Measurements from ENCODE around the gene MFSD6. TPM values are rescaled to one million over a fixed set of nuclear protein-coding genes. Genes with fewer than 3 reads are reported as not detected.

MFSD6 gene
- total RNA-seq, 1 donor from 2014 or later, result 37.4 TPM

- FAIRE-seq (no peak), DNase-seq (ENCODE audit: low read depth) (no peak)
- TF ChIP-seq CTCF (IDR thresholded peaks at IDR 0.05; ENCODE audit: insufficient read depth, low read length, severe bottlenecking), result no peak
- Histone ChIP-seq H3K27me3 (ENCODE audit: control insufficient read depth, insufficient read depth, low read length) (no peaks in the 10 kb centered on the region), H3K4me3 (ENCODE audit: low read depth, low read length) (no peak overlapping the region), H3K36me3 (ENCODE audit: control insufficient read depth, insufficient read depth, low read length) (no peaks in the 10 kb centered on the region)
Measured at GRCh38 chr2:190545555-190546385, 137.6 kb downstream of the MFSD6 start.

- H3K27me3 ChIP-seq (ENCODE audit: control insufficient read depth, insufficient read depth, low read length), result no peaks in the 10 kb centered on the region
- no peak for TF ChIP-seq CTCF (IDR thresholded peaks at IDR 0.05; ENCODE audit: insufficient read depth, low read length, severe bottlenecking)
- no peaks in the 10 kb centered on the region for H3K36me3 ChIP-seq (ENCODE audit: control insufficient read depth, insufficient read depth, low read length)
- H3K4me3 ChIP-seq (ENCODE audit: low read depth, low read length), result no peak overlapping the region
- FAIRE-seq, result no peak
- no peak for DNase-seq (ENCODE audit: low read depth)
Measured at GRCh38 chr2:190546734-190547133, 138.6 kb downstream of the MFSD6 start.

- Histone ChIP-seq H3K27me3 (ENCODE audit: control insufficient read depth, insufficient read depth, low read length) (no peaks in the 10 kb centered on the region), H3K36me3 (ENCODE audit: control insufficient read depth, insufficient read depth, low read length) (no peaks in the 10 kb centered on the region), H3K4me3 (ENCODE audit: low read depth, low read length) (no peak overlapping the region)
- FAIRE-seq, result no peak
- TF ChIP-seq CTCF (IDR thresholded peaks at IDR 0.05; ENCODE audit: insufficient read depth, low read length, severe bottlenecking), result no peak
- peak; percentile 71 for DNase-seq (ENCODE audit: low read depth)
Measured at GRCh38 chr2:190547886-190548285, 139.7 kb downstream of the MFSD6 start.

GRCh38 chr2:190550137-190550536 is 142.0 kb downstream of the MFSD6 start:
- no peaks in the 10 kb centered on the region for H3K27me3 ChIP-seq (ENCODE audit: control insufficient read depth, insufficient read depth, low read length)
- H3K36me3 ChIP-seq (ENCODE audit: control insufficient read depth, insufficient read depth, low read length), result no peaks in the 10 kb centered on the region
- no peak overlapping the region for H3K4me3 ChIP-seq (ENCODE audit: low read depth, low read length)
- TF ChIP-seq CTCF (IDR thresholded peaks at IDR 0.05; ENCODE audit: insufficient read depth, low read length, severe bottlenecking), result no peak
- DNase-seq (ENCODE audit: low read depth), result no peak
- FAIRE-seq, result no peak

Other genes starting within 250 kb of the MFSD6 start
- gene HIBCH, start 88.5 kb upstream of the MFSD6 start, total RNA-seq, result 4.7 and 9.3 TPM in 2 replicates
- 7.9 and 11.3 TPM in 2 replicates for gene INPP1, start 64.8 kb upstream of the MFSD6 start, total RNA-seq
- 1.8 and 1.9 TPM in 2 replicates for gene NEMP2, start 126.4 kb downstream of the MFSD6 start, total RNA-seq
- 92.4 and 106 TPM in 2 replicates for gene NAB1, start 240.7 kb downstream of the MFSD6 start, total RNA-seq